IPS DF 6.9 (cell line): Measurements from ENCODE around the gene CRACR2B.

Experiments used
- DNase-seq: peaks from one replicate; pipeline ENCODE4 v3.0.0-alpha.2; 2013; ENCODE audit warnings: low read depth, low spot score
- H3K27ac ChIP-seq: one replicate; pipeline ENCODE4 v1.5.1; 2013; ENCODE audit warnings: low read length, control low read depth
- H3K27me3 ChIP-seq: 2 replicates; pipeline ENCODE4 v1.6.1; 2013; ENCODE audit warnings: mild to moderate bottlenecking, low read length; ENCODE audit not compliant: control insufficient read depth, insufficient read depth
- H3K36me3 ChIP-seq: 2 replicates; pipeline ENCODE4 v1.6.1; 2013; ENCODE audit warnings: low read length; ENCODE audit not compliant: control insufficient read depth, insufficient read depth
- H3K4me1 ChIP-seq: 2 replicates; pipeline ENCODE4 v1.6.1; 2013; ENCODE audit warnings: low read length; ENCODE audit not compliant: control insufficient read depth, insufficient read depth
- H3K4me3 ChIP-seq: 2 replicates; pipeline ENCODE4 v1.5.1; 2013; ENCODE audit warnings: mild to moderate bottlenecking, low read length
- H3K9me3 ChIP-seq: 2 replicates; pipeline ENCODE4 v1.6.1; 2013; ENCODE audit warnings: low read length, inconsistent platforms; ENCODE audit not compliant: control insufficient read depth, insufficient read depth
- WGBS: extraction: QIAGEN DNeasy Blood & Tissue Kit; methylation state at CpG from one replicate; pipeline ENCODE4 v1.1.7; 2013; ENCODE audit warnings: mixed read lengths, missing lambda C conversion rate; ENCODE audit not compliant: insufficient read length, insufficient coverage; 5-methylcytosine and 5-hydroxymethylcytosine counted together

CRACR2B gene

GRCh38 chr11:794766-795633 lies 32.7 kb upstream of the CRACR2B start:
- Histone ChIP-seq H3K27me3 (no peaks in the 10 kb centered on the region), H3K4me1 (peaks cover 9% of the 10 kb centered on the region), H3K9me3 (no peaks in the 10 kb centered on the region), H3K36me3 (peaks cover 10% of the 10 kb centered on the region; the same call in 1 of the 2 replicates), H3K4me3 (no peak overlapping the region), H3K27ac (no peak overlapping the region)
- WGBS, result no CpG with 5 or more reads among the region's 38 CpGs
- no peak for DNase-seq

DNA sequence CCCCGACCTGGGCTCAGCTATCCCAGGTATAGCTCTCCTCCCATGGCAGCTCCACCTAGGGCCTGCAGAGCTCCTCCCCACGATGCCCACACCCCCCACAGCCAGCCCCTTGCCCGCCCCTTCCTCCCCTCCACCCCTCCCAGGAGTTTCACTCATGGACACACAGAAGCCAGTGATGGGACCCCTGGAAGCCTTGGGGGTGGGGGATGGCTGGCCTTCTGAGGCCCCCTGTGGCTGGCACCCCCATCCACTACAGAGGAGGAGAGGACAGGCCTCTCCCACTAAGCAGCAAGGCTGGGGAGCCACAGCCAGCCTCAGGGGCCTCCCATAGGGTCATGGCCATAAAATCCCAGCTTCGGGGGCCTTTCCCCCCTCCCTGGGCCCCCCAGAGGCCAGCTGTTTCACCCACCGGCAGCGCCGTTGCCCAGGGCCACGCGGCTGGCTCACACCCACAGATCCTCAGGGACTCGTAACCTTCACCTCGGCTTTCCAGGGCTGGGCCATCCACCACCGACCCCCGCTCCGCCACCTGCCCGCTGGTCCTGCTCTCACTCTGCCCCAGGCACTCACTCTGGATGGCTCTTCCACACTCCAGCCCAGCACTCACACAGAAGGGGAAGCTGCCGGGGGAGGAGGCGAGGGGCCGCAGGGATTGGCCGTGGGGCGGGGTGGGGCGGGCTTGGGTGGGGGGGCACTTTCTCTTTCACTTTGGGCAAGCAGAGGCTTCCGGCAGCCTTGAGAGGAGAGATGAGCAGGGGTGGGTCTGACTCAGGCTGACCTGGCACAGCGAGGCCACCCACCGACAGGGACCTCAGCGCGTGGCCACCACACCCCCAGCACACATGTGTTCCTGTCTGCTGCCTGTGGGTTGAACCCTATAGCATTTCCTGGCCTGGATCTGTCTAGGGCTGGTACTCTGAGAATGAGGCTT lies 31.8 kb upstream of the CRACR2B start:
- Histone ChIP-seq H3K4me1 (peaks cover 7% of the 10 kb centered on the region), H3K36me3 (peaks cover 18% of the 10 kb centered on the region), H3K27me3 (no peaks in the 10 kb centered on the region), H3K9me3 (no peaks in the 10 kb centered on the region), H3K27ac (no peak overlapping the region), H3K4me3 (no peak overlapping the region)
- no CpG with 5 or more reads among the region's 26 CpGs for WGBS
- no peak for DNase-seq

DNA sequence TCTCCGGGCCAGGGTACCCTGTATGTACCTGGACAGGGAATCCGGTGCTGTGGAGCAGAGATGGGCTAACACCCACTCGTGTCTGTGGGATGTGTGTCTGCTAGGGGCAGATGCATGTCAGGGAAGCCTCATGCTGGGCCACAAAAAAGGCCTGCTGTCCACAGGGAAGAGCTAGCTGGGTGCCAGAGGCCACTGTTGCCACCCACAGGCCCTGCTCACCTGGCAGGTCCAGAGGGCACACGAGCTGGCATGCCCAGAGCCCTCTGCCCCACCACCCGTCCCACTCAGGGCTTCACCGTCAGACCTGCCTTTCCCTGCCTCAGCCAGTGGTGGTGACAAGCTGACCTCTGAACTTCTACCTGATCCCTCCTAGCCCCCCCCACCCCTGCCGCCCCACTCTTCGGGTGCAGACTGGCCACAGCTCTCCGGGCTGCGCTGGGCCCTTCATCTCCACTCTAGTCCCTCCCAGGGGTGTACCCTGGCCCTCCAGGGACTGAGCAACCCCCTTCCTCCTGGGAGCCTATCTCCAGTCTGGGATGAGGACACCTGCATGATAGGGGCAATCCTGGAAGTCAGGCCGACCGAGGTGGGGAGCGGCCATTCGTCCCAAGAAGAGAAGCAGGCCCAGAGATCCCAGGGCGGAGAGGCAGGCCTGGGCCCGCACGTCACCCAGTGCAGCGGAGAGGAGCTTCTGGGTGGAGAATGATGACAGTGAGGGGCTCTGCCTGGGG lies 31.0 kb upstream of the CRACR2B start:
- Histone ChIP-seq H3K27me3 (no peaks in the 10 kb centered on the region), H3K36me3 (peaks cover 19% of the 10 kb centered on the region), H3K27ac (no peak overlapping the region), H3K4me1 (peaks cover 7% of the 10 kb centered on the region), H3K9me3 (no peaks in the 10 kb centered on the region), H3K4me3 (peak overlapping the region; percentile 60; the same call in 1 of the 2 replicates)
- WGBS, result no CpG with 5 or more reads among the region's 18 CpGs
- no peak for DNase-seq

GRCh38 chr11:797296-798092 lies 30.2 kb upstream of the CRACR2B start:
- DNase-seq, result no peak
- no CpG with 5 or more reads among the region's 57 CpGs for WGBS
- H3K27ac ChIP-seq, result no peak overlapping the region
- H3K27me3 ChIP-seq, result no peaks in the 10 kb centered on the region
- H3K36me3 ChIP-seq, result peaks cover 24% of the 10 kb centered on the region
- H3K4me3 ChIP-seq, result peak overlapping the region; percentile 60
- H3K4me1 ChIP-seq, result peaks cover 7% of the 10 kb centered on the region
- no peaks in the 10 kb centered on the region for H3K9me3 ChIP-seq

- H3K4me1 ChIP-seq, result peaks cover 7% of the 10 kb centered on the region
- no peak within 1 kb of the TSS for H3K27ac ChIP-seq
- no peaks in the 10 kb centered on the region for H3K9me3 ChIP-seq
- H3K4me3 ChIP-seq, result peak within 1 kb of the TSS; percentile 60
- no peaks in the 10 kb centered on the region for H3K27me3 ChIP-seq
- peaks cover 29% of the 10 kb centered on the region for H3K36me3 ChIP-seq
- DNase-seq, result no peak
- WGBS, result no CpG with 5 or more reads among the region's 69 CpGs
Observed at GRCh38 chr11:798093-798713, 29.5 kb upstream of the CRACR2B start, which contains the start of gene SLC25A22. Gene SLC25A22, minus strand, starts transcription at chr11:798281. Its CDS starts 3,275 bp downstream, at chr11:795006.

GRCh38 chr11:799641-800316 lies 27.9 kb upstream of the CRACR2B start:
- Histone ChIP-seq H3K36me3 (peaks cover 26% of the 10 kb centered on the region), H3K4me1 (peaks cover 11% of the 10 kb centered on the region), H3K27ac (no peak overlapping the region), H3K4me3 (no peak overlapping the region), H3K9me3 (no peaks in the 10 kb centered on the region), H3K27me3 (no peaks in the 10 kb centered on the region)
- DNase-seq, result no peak
- WGBS, result no CpG with 5 or more reads among the region's 32 CpGs

- no peak for DNase-seq
- no peak overlapping the region for H3K27ac ChIP-seq
- H3K36me3 ChIP-seq, result peaks cover 26% of the 10 kb centered on the region
- no peaks in the 10 kb centered on the region for H3K9me3 ChIP-seq
- no peak overlapping the region for H3K4me3 ChIP-seq
- no CpG with 5 or more reads among the region's 30 CpGs for WGBS
- no peaks in the 10 kb centered on the region for H3K27me3 ChIP-seq
- H3K4me1 ChIP-seq, result peaks cover 11% of the 10 kb centered on the region
Observed at GRCh38 chr11:800473-800872, 27.2 kb upstream of the CRACR2B start.

- Histone ChIP-seq H3K4me1 (peaks cover 9% of the 10 kb centered on the region), H3K27me3 (no peaks in the 10 kb centered on the region), H3K4me3 (no peak overlapping the region), H3K9me3 (no peaks in the 10 kb centered on the region), H3K27ac (no peak overlapping the region), H3K36me3 (peaks cover 26% of the 10 kb centered on the region)
- DNase-seq, result no peak
- WGBS, result no CpG with 5 or more reads among the region's 20 CpGs
Observed at GRCh38 chr11:801097-801780, 26.5 kb upstream of the CRACR2B start.
